OCI-M1 (cell line): ENCODE data around the gene CTAGE8.
"Not testable (repeated sequence)": the region's sequence is repeated elsewhere in the genome, so short reads cannot be mapped to it uniquely, and the experiment has no call there.

Experiments used
- DNase-seq: peaks from one replicate; lab custom pipeline; 2025; lab: John Stamatoyannopoulos, UW

The CTAGE8 gene

DNA sequence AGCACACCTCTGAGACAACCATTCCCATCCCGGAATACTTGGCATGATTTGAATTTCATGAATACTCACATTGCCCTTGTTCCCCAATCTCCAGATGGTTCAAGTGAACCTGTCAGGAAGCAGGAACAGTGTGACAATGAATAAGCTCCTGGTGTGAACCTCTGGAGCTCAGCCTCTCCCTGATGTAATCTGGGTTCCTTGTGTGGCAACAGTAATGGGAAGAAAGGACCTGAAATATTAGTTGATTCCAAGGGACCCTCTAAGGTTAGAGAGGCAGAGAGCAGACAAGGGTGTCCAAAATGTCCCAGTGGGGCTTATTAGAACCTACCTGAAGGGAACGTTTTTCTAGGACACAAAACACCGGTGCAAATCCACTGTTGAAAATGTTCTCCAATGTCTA, 13.0 kb downstream of the CTAGE8 start:
- no peak for DNase-seq

GRCh38 chr7:144255471-144255897, 13.6 kb downstream of the CTAGE8 start:
- DNase-seq, result no peak

GRCh38 chr7:144252307-144252706, 16.8 kb downstream of the CTAGE8 start:
- not testable (repeated sequence) for DNase-seq

DNA sequence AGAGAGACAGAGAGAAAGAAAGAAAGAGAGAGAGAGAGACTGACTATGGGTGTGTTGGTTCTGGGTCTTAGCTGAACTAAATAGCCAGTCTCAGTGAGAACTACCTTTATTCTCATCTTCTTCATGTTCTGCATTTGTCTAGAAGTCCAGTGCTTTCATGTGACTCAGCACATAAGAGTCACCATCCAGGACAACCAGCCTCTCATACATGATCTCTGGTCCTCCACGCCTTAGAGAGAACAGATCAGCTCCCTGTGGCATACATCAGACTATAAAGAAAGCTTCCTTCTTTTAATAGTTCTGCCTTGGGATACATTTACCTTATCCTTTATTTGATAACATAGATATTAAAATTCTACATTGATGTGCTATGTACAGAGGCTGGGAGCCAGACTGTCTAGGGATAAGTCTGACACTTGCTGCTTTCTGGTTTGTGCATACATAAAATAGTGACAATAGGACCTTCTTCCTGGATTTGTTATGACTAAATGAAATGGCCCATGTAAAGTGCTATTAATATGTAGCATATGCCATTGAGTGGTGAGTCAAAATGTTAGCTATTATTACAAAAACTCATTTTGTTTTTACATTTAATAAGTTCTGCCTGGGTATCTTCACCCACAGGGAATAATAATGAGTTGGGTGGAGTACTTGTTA, 21.3 kb downstream of the CTAGE8 start:
- not testable (repeated sequence) for DNase-seq

DNA sequence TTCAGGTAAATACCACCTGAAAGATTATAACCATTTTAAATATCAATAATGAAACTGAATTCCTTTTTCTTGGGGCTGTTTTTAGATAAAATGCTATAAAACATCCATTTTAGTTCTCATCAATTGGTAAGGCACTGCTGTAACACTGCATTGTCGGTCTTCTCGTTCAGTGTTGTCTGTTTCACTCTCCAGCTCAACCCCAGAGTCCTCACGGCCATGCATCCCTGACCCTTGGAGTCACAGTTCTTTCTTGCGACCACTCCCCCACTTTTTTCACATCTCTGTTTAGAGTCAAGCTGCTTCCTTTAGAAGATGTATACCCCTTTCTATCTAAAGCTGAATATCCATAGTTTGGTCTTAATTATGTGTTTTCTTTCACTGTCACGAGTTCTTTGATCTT, 22.1 kb downstream of the CTAGE8 start:
- not testable (repeated sequence) for DNase-seq

- not testable (repeated sequence) for DNase-seq
These were observed 23.7 kb downstream of the CTAGE8 start for GRCh38 chr7:144245372-144245771.

GRCh38 chr7:144239365-144239764, 29.7 kb downstream of the CTAGE8 start, which contains the start of gene OR2A42:
OR2A42 (minus strand) TSS chr7:144239605; CDS start chr7:144232843, 6,762 bp downstream.
- not testable (repeated sequence) for DNase-seq

- not testable (repeated sequence) for DNase-seq
These were observed 30.5 kb downstream of the CTAGE8 start for GRCh38 chr7:144238530-144239082.

DNA sequence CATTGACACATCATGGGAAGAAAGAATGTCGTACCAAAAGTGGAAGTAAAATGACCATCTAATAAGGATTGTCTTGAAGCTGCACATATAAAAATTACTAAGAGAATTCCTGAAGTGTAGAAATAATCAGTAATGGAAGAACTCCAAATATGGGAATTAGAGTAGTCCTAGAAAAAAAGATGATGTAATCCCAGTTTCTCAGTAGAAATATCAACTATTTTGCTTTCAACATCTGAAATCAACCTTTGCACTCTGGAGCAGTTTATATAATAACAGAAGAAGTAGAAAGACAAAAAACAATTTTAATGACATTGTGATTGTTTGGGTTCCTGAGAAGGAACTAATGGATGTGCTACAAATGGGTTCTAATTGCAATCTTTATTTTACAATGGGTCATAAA, 36.0 kb downstream of the CTAGE8 start:
- not testable (repeated sequence) for DNase-seq

DNA sequence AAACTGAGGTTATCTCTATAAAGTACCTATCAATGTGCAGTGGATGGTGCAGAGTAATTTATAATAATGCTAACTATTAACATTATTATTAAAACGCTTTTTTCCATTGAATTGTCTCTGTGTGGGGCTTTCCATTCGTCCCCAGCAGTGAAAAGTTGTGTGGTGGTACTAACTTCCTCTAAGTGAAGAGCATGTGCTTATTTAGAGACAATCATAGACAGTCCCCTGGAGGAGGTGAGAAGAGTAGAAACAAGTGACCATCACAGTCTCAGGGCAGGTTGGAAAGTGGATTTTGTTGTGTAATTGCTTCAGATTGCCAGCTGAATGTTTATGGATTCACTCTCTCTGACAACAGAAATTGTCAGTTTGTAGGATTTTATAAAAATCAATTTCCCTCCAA, 38.1 kb downstream of the CTAGE8 start:
- not testable (repeated sequence) for DNase-seq

GRCh38 chr7:144228810-144229209, 40.3 kb downstream of the CTAGE8 start:
- DNase-seq, result not testable (repeated sequence)

GRCh38 chr7:144226866-144227265, 42.2 kb downstream of the CTAGE8 start:
- DNase-seq, result not testable (repeated sequence)

DNA sequence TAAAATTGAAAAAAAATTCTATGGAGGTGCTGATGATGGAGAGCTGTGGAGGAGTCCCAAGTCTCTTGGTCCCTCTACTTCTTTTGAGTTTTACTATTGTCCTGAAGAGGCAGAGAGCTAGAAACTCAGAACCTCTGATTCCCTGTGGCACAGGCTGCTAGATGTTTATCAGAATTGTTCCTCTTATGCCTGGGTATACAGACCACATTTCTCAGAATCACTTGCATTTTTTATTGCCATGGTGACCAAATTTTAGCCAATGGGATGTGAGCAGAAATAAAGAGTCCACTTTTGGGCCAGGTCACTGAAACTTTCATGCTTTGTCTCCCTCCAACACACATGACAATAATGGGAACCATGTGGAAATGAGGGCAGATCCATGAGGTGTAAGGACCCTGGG, 45.4 kb downstream of the CTAGE8 start:
- DNase-seq, result not testable (repeated sequence)

GRCh38 chr7:144220531-144220930, 48.6 kb downstream of the CTAGE8 start:
- DNase-seq, result not testable (repeated sequence)

DNA sequence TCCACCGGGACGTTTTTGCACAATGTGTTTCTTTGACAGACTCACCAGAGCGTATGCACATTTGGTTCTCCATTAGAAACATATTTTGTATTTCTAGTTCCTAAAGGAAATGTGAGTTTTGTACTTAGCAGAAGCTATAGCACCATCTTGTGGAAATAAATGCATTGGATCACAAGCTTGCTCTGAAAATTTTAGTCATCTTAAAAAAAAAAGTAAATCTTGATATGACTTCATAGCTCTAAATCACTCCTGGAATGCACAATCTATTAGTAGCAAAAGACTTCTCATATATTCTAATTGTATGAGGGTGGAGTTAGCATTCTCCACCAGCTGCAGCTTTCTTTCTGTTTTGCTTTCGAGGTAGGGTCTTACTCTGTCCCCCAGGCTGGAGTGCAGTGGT, 49.9 kb downstream of the CTAGE8 start:
- DNase-seq, result not testable (repeated sequence)

- not testable (repeated sequence) for DNase-seq
These were observed 50.5 kb downstream of the CTAGE8 start for GRCh38 chr7:144218581-144218980.

GRCh38 chr7:144217200-144217599, 51.9 kb downstream of the CTAGE8 start:
- not testable (repeated sequence) for DNase-seq
